K562 (cell line): Measurements from ENCODE around the gene PPP2R1A. TPM values are rescaled to one million over a fixed set of nuclear protein-coding genes. Genes with fewer than 3 reads are reported as not detected.

Experiments used
- ADNP ChIP-seq: fragments of 200-800 bp; sonication (Bioruptor generic); IDR thresholded peaks from 2 replicates; pipeline ENCODE4 v1.6.1; 2016; ENCODE audit warnings: missing genetic modification characterization, missing compliant biosample characterization
- BMI1 ChIP-seq: fragments of 150-350 bp; IDR thresholded peaks from 2 replicates; pipeline ENCODE4 v1.6.1; 2014; ENCODE audit warnings: low read length
- GABPB1 ChIP-seq: sonication (generic); formaldehyde crosslinking; IDR thresholded peaks from 2 replicates; pipeline ENCODE4 v1.8.0; 2022; ENCODE audit warnings: mild to moderate bottlenecking, missing genetic modification reagents
- HDAC6 ChIP-seq: IDR thresholded peaks from 2 replicates; pipeline ENCODE4 v1.6.1; 2012; ENCODE audit warnings: low read depth, mild to moderate bottlenecking, control low read depth, inconsistent platforms, low read length, moderate library complexity
- HDAC8 ChIP-seq: fragments of 450-650 bp; IDR thresholded peaks from 2 replicates; pipeline ENCODE4 v1.6.1; 2016; ENCODE audit warnings: mild to moderate bottlenecking, missing genetic modification characterization, moderate library complexity, missing compliant biosample characterization
- MTF1 ChIP-seq: fragments of 250-450 bp; sonication (Bioruptor Pico); IDR thresholded peaks from 2 replicates; pipeline ENCODE4 v1.9.0; 2021; ENCODE audit warnings: moderate library complexity, mild to moderate bottlenecking, inconsistent platforms, borderline replicate concordance
- NUFIP1 ChIP-seq: fragments of 450-650 bp; IDR thresholded peaks from 2 replicates; pipeline ENCODE4 v1.6.1; 2018; ENCODE audit not compliant: partially characterized antibody
- POLR3G ChIP-seq: IDR thresholded peaks from 2 replicates; pipeline ENCODE4 v1.6.1; 2011; ENCODE audit not compliant: insufficient read length, insufficient replicate concordance; ENCODE audit errors: extremely low read depth
- SMAD1 ChIP-seq: fragments of 150-350 bp; IDR thresholded peaks from 2 replicates; pipeline ENCODE4 v1.6.1; 2014; ENCODE audit warnings: low read length, low read depth; ENCODE audit not compliant: partially characterized antibody
- SRSF1 ChIP-seq: fragments of 200-400 bp; formaldehyde crosslinking; IDR thresholded peaks from 2 replicates; pipeline ENCODE4 v1.6.1; 2017; ENCODE audit warnings: mild to moderate bottlenecking, low read depth, low read length, moderate library complexity
- TBL1XR1 ChIP-seq, 2 experiments: IDR thresholded peaks; 2 replicates each; pipeline ENCODE4 v1.6.1; 2012; ENCODE audit warnings: improper control_type of control experiment in 2 of 2, low read length in 2 of 2, mild to moderate bottlenecking in 1 of 2
- ZNF780A ChIP-seq: fragments of 250-450 bp; sonication (Bioruptor Pico); IDR thresholded peaks from 2 replicates; pipeline ENCODE4 v1.5.0; 2021; ENCODE audit warnings: mild to moderate bottlenecking
- polyA plus RNA-seq, 8 experiments: library from polyadenylated mRNA; depleted of rRNA in 4 of 8; stranded (reverse) in 5 of 8; unstranded in 3 of 8; fragments of >200 nt; fragmentation: Nextera tagmentation in 2 of 8; fragmentation: Illumina TruSeq in 1 of 8; extraction: Ambion mirVana in 2 of 8; extraction: Trizol in 1 of 8; gene quantifications; 2 replicates each; pipeline versions ENCODE4 v1.2.1 to v1.2.3, GENCODE V29; 2011 to 2014; ENCODE audit warnings: inconsistent platforms in 1 of 8, missing spikeins in 1 of 8
- total RNA-seq, 7 experiments: library from RNA; depleted of rRNA in 6 of 7; stranded (reverse); fragments of >200 nt in 6 of 7; fragmentation: Illumina TruSeq in 2 of 7; extraction: Trizol in 2 of 7; gene quantifications; 2 replicates each; pipeline versions ENCODE4 v1.2.1 to v1.2.3, GENCODE V29; 2011 to 2021; ENCODE audit warnings: low replicate concordance in 1 of 7
- TF ChIP-seq, protein P1 (sequence below): fragments of 450-650 bp; IDR thresholded peaks from 2 replicates; pipeline ENCODE4 v1.6.1; 2016; ENCODE audit warnings: missing biosample characterization, missing genetic modification characterization
- TF ChIP-seq, protein P2 (sequence below): fragments of 250-450 bp; sonication (Bioruptor Pico); IDR thresholded peaks from 2 replicates; pipeline ENCODE4 v1.8.0; 2022; ENCODE audit warnings: inconsistent platforms, mild to moderate bottlenecking, moderate library complexity, borderline replicate concordance
- TF ChIP-seq, protein P3 (sequence below): fragments of 450-650 bp; formaldehyde crosslinking; IDR thresholded peaks from 2 replicates; pipeline ENCODE4 v1.4.0; 2022; ENCODE audit warnings: mild to moderate bottlenecking, moderate library complexity
- TF ChIP-seq, protein P4 (sequence below): sonication (generic); formaldehyde crosslinking; IDR thresholded peaks from 2 replicates; pipeline ENCODE4 v1.4.0; 2020; ENCODE audit warnings: mild to moderate bottlenecking, missing genetic modification reagents
- TF ChIP-seq, protein P5 (sequence below): sonication (generic); formaldehyde crosslinking; IDR thresholded peaks from 2 replicates; pipeline ENCODE4 v1.8.0; 2023; ENCODE audit warnings: mild to moderate bottlenecking, missing genetic modification reagents

Gene PPP2R1A
- total and polyA plus RNA-seq, 9 of the 15 experiments (the other 6 are each of a cell fraction or from before 2014, with no cell fraction given), result 10.1 to 211 (median 70.1) TPM

DNA sequence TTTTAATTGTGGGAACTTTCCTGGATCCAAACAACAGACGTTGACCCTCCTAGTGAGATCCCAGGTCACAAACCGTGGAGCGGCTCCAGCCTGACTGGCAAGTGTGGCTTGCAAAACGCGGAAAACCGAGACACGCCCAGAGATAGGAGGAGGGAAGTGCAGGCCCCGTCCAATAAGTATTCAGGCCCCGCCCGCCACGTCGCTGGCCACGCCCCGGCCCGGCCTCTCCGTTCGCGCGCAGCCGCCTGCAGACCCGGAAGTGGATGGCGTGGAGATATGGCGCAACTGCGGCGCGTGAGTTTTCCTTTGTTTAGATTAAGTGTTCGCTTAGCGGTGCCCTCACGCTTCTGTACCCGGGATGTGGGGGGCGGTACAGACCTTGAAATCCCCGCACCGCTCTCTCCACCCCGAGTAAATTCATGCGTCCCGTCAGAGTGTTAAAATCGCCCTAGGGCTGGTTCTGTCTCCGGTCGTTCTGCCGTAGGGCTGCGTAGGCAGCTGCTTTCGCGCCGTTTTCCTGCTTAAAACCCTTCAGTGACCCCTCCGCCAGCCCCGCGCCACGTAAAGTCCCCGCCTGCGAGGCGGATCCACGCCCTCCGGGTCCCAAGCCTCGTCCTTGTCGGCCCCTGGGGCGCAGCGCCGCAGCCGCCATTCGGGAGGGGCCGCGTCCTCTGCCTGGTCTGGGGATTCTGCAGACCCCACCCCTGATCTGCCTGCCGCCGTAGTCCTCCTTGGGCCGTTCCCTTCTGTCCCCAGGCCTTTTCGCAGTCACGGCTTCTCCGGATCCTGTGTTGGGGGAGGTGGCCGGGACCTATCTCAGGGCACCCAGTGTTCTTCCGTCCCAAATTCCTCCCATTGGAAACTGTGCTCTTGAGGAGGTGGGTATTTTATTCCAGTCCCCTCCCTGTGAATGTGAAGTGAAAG, 79.7 kb downstream of the PPP2R1A start, which contains the start of gene ZNF766 (continued):
- TF ChIP-seq, protein P1, sequence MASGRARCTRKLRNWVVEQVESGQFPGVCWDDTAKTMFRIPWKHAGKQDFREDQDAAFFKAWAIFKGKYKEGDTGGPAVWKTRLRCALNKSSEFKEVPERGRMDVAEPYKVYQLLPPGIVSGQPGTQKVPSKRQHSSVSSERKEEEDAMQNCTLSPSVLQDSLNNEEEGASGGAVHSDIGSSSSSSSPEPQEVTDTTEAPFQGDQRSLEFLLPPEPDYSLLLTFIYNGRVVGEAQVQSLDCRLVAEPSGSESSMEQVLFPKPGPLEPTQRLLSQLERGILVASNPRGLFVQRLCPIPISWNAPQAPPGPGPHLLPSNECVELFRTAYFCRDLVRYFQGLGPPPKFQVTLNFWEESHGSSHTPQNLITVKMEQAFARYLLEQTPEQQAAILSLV (tag), result 0 out of 2 replicates have a peak, but pooled peaks have one; percentile 38
- TF ChIP-seq SMAD1 (peak; percentile 26), TBL1XR1 (IDR thresholded peaks at IDR 0.05; ENCODE audit: low read length in 2 of 2) (0 out of 4 replicates have a peak, but pooled peaks of 1 of the 2 experiments have one; percentile 42), GABPB1 (CRISPR knock-in tag) (peak; percentile 75; the same call in 1 of the 2 replicates), ADNP (tag) (no peak), NUFIP1 (no peak), HDAC6 (no peak), POLR3G (no peak), ZNF780A (CRISPR knock-in tag) (no peak), HDAC8 (tag) (no peak), SRSF1 (no peak), BMI1 (no peak), MTF1 (CRISPR knock-in tag) (no peak)
- TF ChIP-seq, protein P2, sequence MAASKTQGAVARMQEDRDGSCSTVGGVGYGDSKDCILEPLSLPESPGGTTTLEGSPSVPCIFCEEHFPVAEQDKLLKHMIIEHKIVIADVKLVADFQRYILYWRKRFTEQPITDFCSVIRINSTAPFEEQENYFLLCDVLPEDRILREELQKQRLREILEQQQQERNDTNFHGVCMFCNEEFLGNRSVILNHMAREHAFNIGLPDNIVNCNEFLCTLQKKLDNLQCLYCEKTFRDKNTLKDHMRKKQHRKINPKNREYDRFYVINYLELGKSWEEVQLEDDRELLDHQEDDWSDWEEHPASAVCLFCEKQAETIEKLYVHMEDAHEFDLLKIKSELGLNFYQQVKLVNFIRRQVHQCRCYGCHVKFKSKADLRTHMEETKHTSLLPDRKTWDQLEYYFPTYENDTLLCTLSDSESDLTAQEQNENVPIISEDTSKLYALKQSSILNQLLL (CRISPR knock-in tag), result no peak
- TF ChIP-seq, protein P3, sequence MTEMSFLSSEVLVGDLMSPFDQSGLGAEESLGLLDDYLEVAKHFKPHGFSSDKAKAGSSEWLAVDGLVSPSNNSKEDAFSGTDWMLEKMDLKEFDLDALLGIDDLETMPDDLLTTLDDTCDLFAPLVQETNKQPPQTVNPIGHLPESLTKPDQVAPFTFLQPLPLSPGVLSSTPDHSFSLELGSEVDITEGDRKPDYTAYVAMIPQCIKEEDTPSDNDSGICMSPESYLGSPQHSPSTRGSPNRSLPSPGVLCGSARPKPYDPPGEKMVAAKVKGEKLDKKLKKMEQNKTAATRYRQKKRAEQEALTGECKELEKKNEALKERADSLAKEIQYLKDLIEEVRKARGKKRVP (CRISPR knock-in tag), result 0 out of 2 replicates have a peak, but pooled peaks have one; percentile 23
- TF ChIP-seq, protein P4, sequence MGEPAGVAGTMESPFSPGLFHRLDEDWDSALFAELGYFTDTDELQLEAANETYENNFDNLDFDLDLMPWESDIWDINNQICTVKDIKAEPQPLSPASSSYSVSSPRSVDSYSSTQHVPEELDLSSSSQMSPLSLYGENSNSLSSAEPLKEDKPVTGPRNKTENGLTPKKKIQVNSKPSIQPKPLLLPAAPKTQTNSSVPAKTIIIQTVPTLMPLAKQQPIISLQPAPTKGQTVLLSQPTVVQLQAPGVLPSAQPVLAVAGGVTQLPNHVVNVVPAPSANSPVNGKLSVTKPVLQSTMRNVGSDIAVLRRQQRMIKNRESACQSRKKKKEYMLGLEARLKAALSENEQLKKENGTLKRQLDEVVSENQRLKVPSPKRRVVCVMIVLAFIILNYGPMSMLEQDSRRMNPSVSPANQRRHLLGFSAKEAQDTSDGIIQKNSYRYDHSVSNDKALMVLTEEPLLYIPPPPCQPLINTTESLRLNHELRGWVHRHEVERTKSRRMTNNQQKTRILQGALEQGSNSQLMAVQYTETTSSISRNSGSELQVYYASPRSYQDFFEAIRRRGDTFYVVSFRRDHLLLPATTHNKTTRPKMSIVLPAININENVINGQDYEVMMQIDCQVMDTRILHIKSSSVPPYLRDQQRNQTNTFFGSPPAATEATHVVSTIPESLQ (CRISPR knock-in tag), result no peak
- TF ChIP-seq, protein P5, sequence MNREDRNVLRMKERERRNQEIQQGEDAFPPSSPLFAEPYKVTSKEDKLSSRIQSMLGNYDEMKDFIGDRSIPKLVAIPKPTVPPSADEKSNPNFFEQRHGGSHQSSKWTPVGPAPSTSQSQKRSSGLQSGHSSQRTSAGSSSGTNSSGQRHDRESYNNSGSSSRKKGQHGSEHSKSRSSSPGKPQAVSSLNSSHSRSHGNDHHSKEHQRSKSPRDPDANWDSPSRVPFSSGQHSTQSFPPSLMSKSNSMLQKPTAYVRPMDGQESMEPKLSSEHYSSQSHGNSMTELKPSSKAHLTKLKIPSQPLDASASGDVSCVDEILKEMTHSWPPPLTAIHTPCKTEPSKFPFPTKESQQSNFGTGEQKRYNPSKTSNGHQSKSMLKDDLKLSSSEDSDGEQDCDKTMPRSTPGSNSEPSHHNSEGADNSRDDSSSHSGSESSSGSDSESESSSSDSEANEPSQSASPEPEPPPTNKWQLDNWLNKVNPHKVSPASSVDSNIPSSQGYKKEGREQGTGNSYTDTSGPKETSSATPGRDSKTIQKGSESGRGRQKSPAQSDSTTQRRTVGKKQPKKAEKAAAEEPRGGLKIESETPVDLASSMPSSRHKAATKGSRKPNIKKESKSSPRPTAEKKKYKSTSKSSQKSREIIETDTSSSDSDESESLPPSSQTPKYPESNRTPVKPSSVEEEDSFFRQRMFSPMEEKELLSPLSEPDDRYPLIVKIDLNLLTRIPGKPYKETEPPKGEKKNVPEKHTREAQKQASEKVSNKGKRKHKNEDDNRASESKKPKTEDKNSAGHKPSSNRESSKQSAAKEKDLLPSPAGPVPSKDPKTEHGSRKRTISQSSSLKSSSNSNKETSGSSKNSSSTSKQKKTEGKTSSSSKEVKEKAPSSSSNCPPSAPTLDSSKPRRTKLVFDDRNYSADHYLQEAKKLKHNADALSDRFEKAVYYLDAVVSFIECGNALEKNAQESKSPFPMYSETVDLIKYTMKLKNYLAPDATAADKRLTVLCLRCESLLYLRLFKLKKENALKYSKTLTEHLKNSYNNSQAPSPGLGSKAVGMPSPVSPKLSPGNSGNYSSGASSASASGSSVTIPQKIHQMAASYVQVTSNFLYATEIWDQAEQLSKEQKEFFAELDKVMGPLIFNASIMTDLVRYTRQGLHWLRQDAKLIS (CRISPR knock-in tag), result peak; percentile 75; the same call in 1 of the 2 replicates
